Measurements from ENCODE around the gene PHF23.

The PHF23 gene

DNA sequence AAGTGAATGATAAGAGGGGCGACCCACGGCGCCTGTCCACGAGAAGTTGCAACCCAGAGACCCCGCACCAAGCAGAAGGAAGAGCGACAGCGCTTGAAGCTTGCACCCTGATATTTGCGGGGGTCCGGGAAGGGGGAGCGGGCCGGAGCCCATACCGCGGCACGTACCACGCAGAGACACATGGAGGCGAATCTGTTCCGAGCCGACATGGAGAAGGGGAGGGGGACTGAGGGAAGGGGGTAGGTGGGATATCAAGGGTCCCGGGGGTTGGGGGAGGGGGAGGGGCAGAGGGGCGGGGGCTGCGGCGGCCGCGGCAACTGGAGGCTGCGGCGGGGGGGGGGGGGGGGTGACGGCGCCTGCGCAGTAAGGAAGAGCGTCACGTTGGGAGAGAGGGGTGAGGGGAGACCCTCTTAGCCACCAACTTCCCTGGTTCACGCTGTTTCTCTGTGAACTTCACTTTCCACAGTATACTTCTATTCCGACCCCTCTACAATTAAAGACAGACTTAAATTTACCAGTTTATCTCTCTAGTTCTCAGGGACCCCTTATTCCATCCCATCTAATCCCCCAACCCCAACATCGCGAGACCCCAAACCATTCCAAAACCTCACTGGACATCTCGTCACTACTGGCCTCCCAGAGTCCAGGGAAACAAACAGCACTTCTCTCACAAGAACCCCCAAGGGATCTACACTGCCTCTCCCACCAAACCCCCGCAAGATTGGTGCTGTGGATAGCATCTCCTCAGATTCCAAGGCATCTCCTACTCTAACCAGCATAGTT lies 27.6 kb downstream of the PHF23 start:
- no peak overlapping the region for H3K27ac ChIP-seq
- TF ChIP-seq CTCF (conservative IDR thresholded peaks at IDR 0.05): no peak

- H3K27ac ChIP-seq: no peak overlapping the region
- no peak for TF ChIP-seq CTCF (conservative IDR thresholded peaks at IDR 0.05)
Observed at GRCh38 chr17:7208754-7209460, 30.4 kb downstream of the PHF23 start.

DNA sequence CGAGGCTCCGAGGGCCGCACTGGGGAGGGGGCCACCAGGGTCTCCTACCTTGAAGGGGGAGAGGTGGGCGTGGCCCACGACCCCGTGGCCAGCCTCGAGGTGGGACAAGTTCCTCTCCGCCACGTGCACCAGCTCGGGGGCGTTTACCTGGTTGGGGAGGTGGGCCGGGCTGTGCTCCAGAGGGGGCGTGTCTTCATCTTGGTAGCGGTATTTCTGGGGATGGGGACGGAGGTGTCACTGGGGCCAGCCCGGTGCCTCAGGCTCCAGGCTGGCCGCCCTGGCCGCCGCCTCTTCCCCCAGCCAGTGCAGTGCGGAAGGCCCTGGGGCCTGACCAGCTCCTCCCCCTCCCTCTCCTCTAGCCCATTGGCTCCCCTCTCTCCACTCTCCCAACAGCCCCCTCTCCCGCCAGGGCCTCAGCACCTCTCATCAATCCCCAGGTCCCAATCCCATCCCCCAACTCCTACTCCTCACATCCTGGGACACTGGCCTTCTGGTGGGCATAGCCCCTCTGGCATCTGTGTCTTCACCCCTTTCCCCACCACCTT lies 31.2 kb downstream of the PHF23 start:
- no peak for TF ChIP-seq CTCF (conservative IDR thresholded peaks at IDR 0.05)
- no peak overlapping the region for H3K27ac ChIP-seq

GRCh38 chr17:7207120-7208001 lies 31.9 kb downstream of the PHF23 start:
- no peak for TF ChIP-seq CTCF (conservative IDR thresholded peaks at IDR 0.05)
- no peak overlapping the region for H3K27ac ChIP-seq

- no peak overlapping the region for H3K27ac ChIP-seq
- no peak for TF ChIP-seq CTCF (conservative IDR thresholded peaks at IDR 0.05)
Observed at GRCh38 chr17:7205561-7205960, 33.7 kb downstream of the PHF23 start.

GRCh38 chr17:7204828-7205461 lies 34.3 kb downstream of the PHF23 start:
- H3K27ac ChIP-seq: peak overlapping the region; percentile 16; the same call in 1 of the 2 replicates

More at GRCh38 chr17:7204828-7205461, 34.3 kb downstream of the PHF23 start:
- no peak for TF ChIP-seq CTCF (conservative IDR thresholded peaks at IDR 0.05)
